ENCODE results near the gene ZNF211. TPM values are rescaled to one million over a fixed set of nuclear protein-coding genes. Genes with fewer than 3 reads are reported as not detected.

ZNF211 gene
- total and polyA plus RNA-seq, 2 experiments from 2014 or later: 5.5 to 8.3 TPM

DNA sequence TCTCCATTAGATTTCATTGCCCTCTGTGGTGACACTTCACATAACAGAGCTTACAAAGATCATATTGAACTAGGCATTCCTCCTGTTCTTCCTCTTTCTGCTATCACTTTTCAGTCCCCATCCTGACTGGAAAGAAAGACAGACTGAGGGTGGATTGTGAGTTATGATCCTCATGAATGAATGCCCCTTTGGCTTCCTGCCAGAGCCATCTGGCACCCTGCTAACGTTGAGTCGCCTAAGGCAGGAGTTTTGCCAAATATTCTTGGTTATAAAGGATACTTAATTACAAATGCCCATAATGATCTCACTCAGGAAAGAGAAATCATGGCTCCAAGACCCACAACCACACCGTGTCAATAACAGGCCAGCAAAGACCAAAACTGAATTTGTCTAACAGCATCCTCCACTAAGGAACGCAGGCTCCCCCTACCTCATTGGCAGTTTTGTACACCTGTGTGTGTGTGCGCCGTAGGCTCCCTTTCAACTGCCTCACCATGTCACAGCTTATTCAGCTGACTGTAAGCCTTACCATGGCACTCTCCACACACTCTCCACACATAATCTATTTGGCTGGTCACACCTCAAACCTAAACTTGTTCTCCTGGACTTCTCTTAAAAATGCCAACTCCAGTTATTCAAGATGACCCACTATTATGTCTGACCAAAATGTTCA lies 15.5 kb downstream of the ZNF211 start:
- Histone ChIP-seq H2AFZ (no peak overlapping the region), H3K36me3 (ENCODE audit: low read depth) (no peaks in the 10 kb centered on the region), H3K27me3 (replicated peaks; ENCODE audit: insufficient read depth) (no peaks in the 10 kb centered on the region; the same call in 1 of the 2 replicates), H3K4me3 (no peak overlapping the region), H3K79me2 (ENCODE audit: insufficient read depth) (no peaks in the 10 kb centered on the region), H3K4me2 (ENCODE audit: unreplicated experiment) (no peak overlapping the region), H3F3A (ENCODE audit: insufficient read depth) (no peaks in the 10 kb centered on the region), H3K9me2 (ENCODE audit: insufficient read depth) (no peaks in the 10 kb centered on the region), H3K9ac (no peak overlapping the region), H3K27ac (no peak overlapping the region), H3K9me3 (ENCODE audit: low read depth) (no peaks in the 10 kb centered on the region), H3K4me1 (ENCODE audit: insufficient read depth) (no peaks in the 10 kb centered on the region), H4K20me1 (ENCODE audit: insufficient read depth) (no peaks in the 10 kb centered on the region)
- in situ Hi-C loops (cut with MboI): no loop called here
- 47 to 53% methylated on average over 6 of the region's 6 CpGs for WGBS, 2 experiments (ENCODE audit: low coverage in 1 of 2, low lambda C conversion rate in 2 of 2, missing lambda C conversion rate in 2 of 2)
- no peak for DNase-seq
- TF ChIP-seq EZH2 (IDR thresholded peaks at IDR 0.05; ENCODE audit: insufficient read depth, poor library complexity, severe bottlenecking) (no peak), EZH2phosphoT487 (IDR thresholded peaks at IDR 0.05; ENCODE audit: insufficient read depth, low read depth) (no peak)

DNA sequence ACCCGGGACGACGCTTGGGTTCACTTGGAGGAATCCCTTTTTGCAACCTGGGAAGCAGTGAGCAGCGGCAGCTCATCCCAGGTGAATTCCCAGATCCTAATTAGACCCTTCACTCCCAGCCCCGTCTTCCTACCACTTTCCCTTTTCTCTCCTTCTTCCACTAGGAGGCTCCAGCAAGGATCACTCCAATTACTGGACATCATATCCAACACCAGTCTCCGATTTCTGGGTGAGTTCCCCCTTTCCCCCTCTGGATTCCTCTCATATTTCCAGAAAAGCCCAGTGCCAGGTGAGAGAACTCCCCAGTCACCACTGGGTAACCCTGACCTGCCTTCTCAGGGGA lies 18.7 kb downstream of the ZNF211 start:
- Histone ChIP-seq H3K9ac (no peak overlapping the region), H3F3A (ENCODE audit: insufficient read depth) (no peaks in the 10 kb centered on the region), H3K9me3 (ENCODE audit: low read depth) (no peaks in the 10 kb centered on the region), H3K4me1 (ENCODE audit: insufficient read depth) (no peaks in the 10 kb centered on the region), H3K4me3 (no peak overlapping the region), H3K36me3 (ENCODE audit: low read depth) (no peaks in the 10 kb centered on the region), H3K9me2 (ENCODE audit: insufficient read depth) (no peaks in the 10 kb centered on the region), H4K20me1 (ENCODE audit: insufficient read depth) (no peaks in the 10 kb centered on the region), H2AFZ (no peak overlapping the region), H3K27ac (no peak overlapping the region), H3K79me2 (ENCODE audit: insufficient read depth) (no peaks in the 10 kb centered on the region), H3K4me2 (ENCODE audit: unreplicated experiment) (no peak overlapping the region), H3K27me3 (replicated peaks; ENCODE audit: insufficient read depth) (no peaks in the 10 kb centered on the region; the same call in 1 of the 2 replicates)
- no peak for DNase-seq
- in situ Hi-C loops (cut with MboI): no loop called here
- 21 to 30% methylated on average over 6 of the region's 6 CpGs for WGBS, 2 experiments (ENCODE audit: low coverage in 1 of 2, low lambda C conversion rate in 2 of 2, missing lambda C conversion rate in 2 of 2)
- TF ChIP-seq EZH2phosphoT487 (IDR thresholded peaks at IDR 0.05; ENCODE audit: insufficient read depth, low read depth) (no peak), EZH2 (IDR thresholded peaks at IDR 0.05; ENCODE audit: insufficient read depth, poor library complexity, severe bottlenecking) (no peak)

DNA sequence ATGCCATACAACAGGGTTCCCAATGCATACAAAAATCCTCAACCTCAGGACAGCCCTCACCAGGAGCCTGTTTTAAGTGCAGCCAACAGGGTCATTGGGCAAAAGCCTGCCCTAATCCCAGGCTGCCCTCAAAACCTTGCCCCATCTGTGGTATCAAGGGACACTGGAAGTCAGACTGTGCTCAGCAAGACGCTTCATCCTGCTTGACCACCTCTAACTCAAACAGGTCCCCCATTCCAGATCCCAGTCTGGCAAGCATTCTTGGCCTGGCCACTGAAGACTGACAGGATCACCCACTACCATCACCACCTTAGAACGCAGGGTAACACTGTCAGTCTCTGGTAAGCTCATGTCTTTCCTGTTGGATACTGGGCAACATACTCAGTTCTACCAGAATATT lies 20.7 kb downstream of the ZNF211 start:
- no peaks in the 10 kb centered on the region; the same call in 1 of the 2 replicates for H3K27me3 ChIP-seq (replicated peaks; ENCODE audit: insufficient read depth)
- H3K27ac ChIP-seq: no peak overlapping the region
- TF ChIP-seq EZH2phosphoT487 (IDR thresholded peaks at IDR 0.05; ENCODE audit: insufficient read depth, low read depth) (no peak), EZH2 (IDR thresholded peaks at IDR 0.05; ENCODE audit: insufficient read depth, poor library complexity, severe bottlenecking) (no peak)
- no peaks in the 10 kb centered on the region for H3F3A ChIP-seq (ENCODE audit: insufficient read depth)
- H3K9me3 ChIP-seq (ENCODE audit: low read depth): no peaks in the 10 kb centered on the region
- H3K4me2 ChIP-seq (ENCODE audit: unreplicated experiment): no peak overlapping the region
- H3K9ac ChIP-seq: no peak overlapping the region
- no peaks in the 10 kb centered on the region for H3K36me3 ChIP-seq (ENCODE audit: low read depth)
- H3K4me1 ChIP-seq (ENCODE audit: insufficient read depth): no peaks in the 10 kb centered on the region
- no peak for DNase-seq
- H3K9me2 ChIP-seq (ENCODE audit: insufficient read depth): no peaks in the 10 kb centered on the region
- 9 to 27% methylated on average over 2 of the region's 2 CpGs for WGBS, 2 experiments (ENCODE audit: low coverage in 1 of 2, low lambda C conversion rate in 2 of 2, missing lambda C conversion rate in 2 of 2)
- H3K79me2 ChIP-seq (ENCODE audit: insufficient read depth): no peaks in the 10 kb centered on the region
- H3K4me3 ChIP-seq: no peak overlapping the region
- H2AFZ ChIP-seq: no peak overlapping the region
- in situ Hi-C loops (cut with MboI): no loop called here
- H4K20me1 ChIP-seq (ENCODE audit: insufficient read depth): no peaks in the 10 kb centered on the region

DNA sequence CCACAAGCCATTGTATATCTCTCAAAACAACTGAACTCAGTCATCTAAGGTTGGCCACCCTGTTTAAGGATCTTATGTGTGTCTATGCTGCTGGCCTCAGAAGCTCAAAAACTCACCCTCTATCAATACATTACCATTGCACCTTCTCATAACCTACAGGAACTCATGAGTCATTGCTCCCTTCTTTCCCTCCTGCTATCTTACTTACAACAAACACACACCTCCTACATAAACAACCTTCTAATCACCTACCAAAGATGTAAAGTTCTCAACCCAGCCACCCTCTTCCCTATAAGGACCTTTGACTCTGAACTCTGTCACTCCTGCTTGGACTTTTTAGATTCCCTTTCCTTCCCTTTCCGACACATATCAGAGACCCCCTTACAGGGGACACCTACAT lies 22.5 kb downstream of the ZNF211 start:
- no peaks in the 10 kb centered on the region for H4K20me1 ChIP-seq (ENCODE audit: insufficient read depth)
- no peak overlapping the region for H2AFZ ChIP-seq
- no peaks in the 10 kb centered on the region for H3K9me2 ChIP-seq (ENCODE audit: insufficient read depth)
- in situ Hi-C loops (cut with MboI): no loop called here
- no peaks in the 10 kb centered on the region for H3F3A ChIP-seq (ENCODE audit: insufficient read depth)
- H3K9me3 ChIP-seq (ENCODE audit: low read depth): no peaks in the 10 kb centered on the region
- no peak for DNase-seq
- H3K79me2 ChIP-seq (ENCODE audit: insufficient read depth): no peaks in the 10 kb centered on the region
- no peak overlapping the region for H3K4me2 ChIP-seq (ENCODE audit: unreplicated experiment)
- no peak overlapping the region for H3K27ac ChIP-seq
- no peak overlapping the region for H3K9ac ChIP-seq
- H3K4me1 ChIP-seq (ENCODE audit: insufficient read depth): no peaks in the 10 kb centered on the region
- WGBS, 2 experiments (ENCODE audit: low coverage in 1 of 2, low lambda C conversion rate in 2 of 2, missing lambda C conversion rate in 2 of 2): 34 to 59% methylated on average over 1 of the region's 1 CpG
- TF ChIP-seq EZH2 (IDR thresholded peaks at IDR 0.05; ENCODE audit: insufficient read depth, poor library complexity, severe bottlenecking) (no peak), EZH2phosphoT487 (IDR thresholded peaks at IDR 0.05; ENCODE audit: insufficient read depth, low read depth) (no peak)
- H3K4me3 ChIP-seq: no peak overlapping the region
- H3K36me3 ChIP-seq (ENCODE audit: low read depth): no peaks in the 10 kb centered on the region
- H3K27me3 ChIP-seq (replicated peaks; ENCODE audit: insufficient read depth): peaks cover 17% of the 10 kb centered on the region
